Ishikawa (cell line): Measurements from ENCODE around the gene RANBP9.

ENCODE experiments used
- CEBPB ChIP-seq: IDR thresholded peaks from 2 replicates; pipeline ENCODE4 v1.6.1; 2012
- CREB1 ChIP-seq: IDR thresholded peaks from 2 replicates; pipeline ENCODE4 v1.6.1; 2012; ENCODE audit warnings: low read depth
- EGR1 ChIP-seq: IDR thresholded peaks from 2 replicates; pipeline ENCODE4 v1.6.1; 2012
- EP300 ChIP-seq: IDR thresholded peaks from 2 replicates; pipeline ENCODE4 v1.6.1; 2012; ENCODE audit warnings: borderline replicate concordance
- FOXM1 ChIP-seq: IDR thresholded peaks from 2 replicates; pipeline ENCODE4 v1.6.1; 2012; ENCODE audit warnings: low read depth, borderline replicate concordance
- NFIC ChIP-seq: IDR thresholded peaks from 2 replicates; pipeline ENCODE4 v1.6.1; 2012
- RAD21 ChIP-seq: IDR thresholded peaks from 2 replicates; pipeline ENCODE4 v1.6.1; 2012; ENCODE audit warnings: low read depth
- TAF1 ChIP-seq: IDR thresholded peaks from 2 replicates; pipeline ENCODE4 v1.6.1; 2012; ENCODE audit warnings: low read depth, mild to moderate bottlenecking
- TCF12 ChIP-seq: IDR thresholded peaks from 2 replicates; pipeline ENCODE4 v1.6.1; 2012; ENCODE audit warnings: low read depth
- TEAD4 ChIP-seq: IDR thresholded peaks from 2 replicates; pipeline ENCODE4 v1.6.1; 2012
- YY1 ChIP-seq: IDR thresholded peaks from 2 replicates; pipeline ENCODE4 v1.6.1; 2012; ENCODE audit warnings: low read depth
- ZBTB7A ChIP-seq: IDR thresholded peaks from 2 replicates; pipeline ENCODE4 v1.6.1; 2012; ENCODE audit warnings: low read depth
- TF ChIP-seq, protein P1 (sequence below): IDR thresholded peaks from 2 replicates; pipeline ENCODE4 v1.6.1; 2012; ENCODE audit warnings: low read depth, mild to moderate bottlenecking
- TF ChIP-seq, protein P2 (sequence below): IDR thresholded peaks from 2 replicates; pipeline ENCODE4 v1.6.1; 2012

DNA sequence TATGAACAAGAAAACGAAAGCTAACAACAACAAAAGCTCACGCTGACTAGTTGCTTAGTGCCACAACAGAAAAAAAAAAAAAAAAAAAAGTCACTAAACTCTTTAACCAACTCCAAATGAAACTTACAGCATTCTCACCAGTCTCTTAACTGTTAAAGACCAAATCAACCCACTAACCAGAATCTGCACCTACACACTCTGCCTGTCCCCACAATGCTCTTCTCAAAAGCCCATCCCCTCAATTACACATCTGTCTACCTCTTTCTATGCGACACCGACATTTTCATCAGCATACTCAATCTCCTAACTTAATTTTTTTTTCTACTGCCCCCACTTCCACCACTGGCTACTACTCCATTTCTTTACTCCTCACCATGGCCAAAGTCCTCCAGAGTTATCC, 62.2 kb downstream of the RANBP9 start:
- no peak for TF ChIP-seq TAF1
- TF ChIP-seq CEBPB: no peak
- TF ChIP-seq TCF12: no peak
- TF ChIP-seq CREB1: no peak
- TF ChIP-seq, protein P1, sequence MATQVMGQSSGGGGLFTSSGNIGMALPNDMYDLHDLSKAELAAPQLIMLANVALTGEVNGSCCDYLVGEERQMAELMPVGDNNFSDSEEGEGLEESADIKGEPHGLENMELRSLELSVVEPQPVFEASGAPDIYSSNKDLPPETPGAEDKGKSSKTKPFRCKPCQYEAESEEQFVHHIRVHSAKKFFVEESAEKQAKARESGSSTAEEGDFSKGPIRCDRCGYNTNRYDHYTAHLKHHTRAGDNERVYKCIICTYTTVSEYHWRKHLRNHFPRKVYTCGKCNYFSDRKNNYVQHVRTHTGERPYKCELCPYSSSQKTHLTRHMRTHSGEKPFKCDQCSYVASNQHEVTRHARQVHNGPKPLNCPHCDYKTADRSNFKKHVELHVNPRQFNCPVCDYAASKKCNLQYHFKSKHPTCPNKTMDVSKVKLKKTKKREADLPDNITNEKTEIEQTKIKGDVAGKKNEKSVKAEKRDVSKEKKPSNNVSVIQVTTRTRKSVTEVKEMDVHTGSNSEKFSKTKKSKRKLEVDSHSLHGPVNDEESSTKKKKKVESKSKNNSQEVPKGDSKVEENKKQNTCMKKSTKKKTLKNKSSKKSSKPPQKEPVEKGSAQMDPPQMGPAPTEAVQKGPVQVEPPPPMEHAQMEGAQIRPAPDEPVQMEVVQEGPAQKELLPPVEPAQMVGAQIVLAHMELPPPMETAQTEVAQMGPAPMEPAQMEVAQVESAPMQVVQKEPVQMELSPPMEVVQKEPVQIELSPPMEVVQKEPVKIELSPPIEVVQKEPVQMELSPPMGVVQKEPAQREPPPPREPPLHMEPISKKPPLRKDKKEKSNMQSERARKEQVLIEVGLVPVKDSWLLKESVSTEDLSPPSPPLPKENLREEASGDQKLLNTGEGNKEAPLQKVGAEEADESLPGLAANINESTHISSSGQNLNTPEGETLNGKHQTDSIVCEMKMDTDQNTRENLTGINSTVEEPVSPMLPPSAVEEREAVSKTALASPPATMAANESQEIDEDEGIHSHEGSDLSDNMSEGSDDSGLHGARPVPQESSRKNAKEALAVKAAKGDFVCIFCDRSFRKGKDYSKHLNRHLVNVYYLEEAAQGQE: no peak
- no peak for TF ChIP-seq TEAD4
- no peak for TF ChIP-seq YY1
- TF ChIP-seq, protein P2, sequence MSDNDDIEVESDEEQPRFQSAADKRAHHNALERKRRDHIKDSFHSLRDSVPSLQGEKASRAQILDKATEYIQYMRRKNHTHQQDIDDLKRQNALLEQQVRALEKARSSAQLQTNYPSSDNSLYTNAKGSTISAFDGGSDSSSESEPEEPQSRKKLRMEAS: no peak
- no peak for TF ChIP-seq NFIC
- TF ChIP-seq RAD21: no peak
- TF ChIP-seq FOXM1: no peak
- no peak for TF ChIP-seq ZBTB7A
- no peak for TF ChIP-seq EP300
- no peak for TF ChIP-seq EGR1
